Epithelial cell of umbilical artery (primary cell): Measurements from ENCODE around the gene RAD23A. TPM values are rescaled to one million over a fixed set of nuclear protein-coding genes. Genes with fewer than 3 reads are reported as not detected.

ENCODE experiments used
- total RNA-seq: library from RNA; depleted of rRNA; stranded (reverse); fragments of >200 nt; gene quantifications from 2 replicates; pipeline ENCODE4 v1.2.3, GENCODE V29; 2014

Gene RAD23A
- 50.0 and 66.1 TPM in 2 replicates for total RNA-seq

DNA sequence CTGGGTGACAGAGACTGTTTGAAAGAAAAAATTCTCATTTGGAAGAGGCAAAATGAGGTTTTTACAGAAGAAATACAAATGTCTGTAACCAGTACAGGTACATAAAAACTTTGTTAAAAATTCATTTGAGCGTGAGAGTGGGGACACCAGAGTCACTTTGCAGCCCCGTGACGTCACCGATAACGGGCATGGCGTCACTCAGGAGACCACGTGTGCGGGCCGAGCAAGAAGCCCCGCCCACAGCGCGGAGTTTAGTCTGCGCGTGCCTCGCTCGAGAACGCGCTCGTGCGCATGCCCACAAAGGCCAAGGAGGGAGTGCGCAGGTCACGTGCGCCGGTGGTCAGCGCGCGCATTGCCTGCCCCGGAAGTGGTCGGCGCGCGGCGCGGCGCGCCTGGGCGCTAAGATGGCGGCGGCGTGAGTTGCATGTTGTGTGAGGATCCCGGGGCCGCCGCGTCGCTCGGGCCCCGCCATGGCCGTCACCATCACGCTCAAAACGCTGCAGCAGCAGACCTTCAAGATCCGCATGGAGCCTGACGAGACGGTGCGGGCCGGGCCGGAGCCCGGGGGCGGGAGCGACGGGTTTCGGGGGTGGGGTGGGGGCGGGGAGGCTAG, at the start of gene RAD23A:
Gene RAD23A, plus strand, starts transcription at position 384 of the 613 bp plus-strand sequence. Its CDS starts 87 bp downstream, at position 471.

DNA sequence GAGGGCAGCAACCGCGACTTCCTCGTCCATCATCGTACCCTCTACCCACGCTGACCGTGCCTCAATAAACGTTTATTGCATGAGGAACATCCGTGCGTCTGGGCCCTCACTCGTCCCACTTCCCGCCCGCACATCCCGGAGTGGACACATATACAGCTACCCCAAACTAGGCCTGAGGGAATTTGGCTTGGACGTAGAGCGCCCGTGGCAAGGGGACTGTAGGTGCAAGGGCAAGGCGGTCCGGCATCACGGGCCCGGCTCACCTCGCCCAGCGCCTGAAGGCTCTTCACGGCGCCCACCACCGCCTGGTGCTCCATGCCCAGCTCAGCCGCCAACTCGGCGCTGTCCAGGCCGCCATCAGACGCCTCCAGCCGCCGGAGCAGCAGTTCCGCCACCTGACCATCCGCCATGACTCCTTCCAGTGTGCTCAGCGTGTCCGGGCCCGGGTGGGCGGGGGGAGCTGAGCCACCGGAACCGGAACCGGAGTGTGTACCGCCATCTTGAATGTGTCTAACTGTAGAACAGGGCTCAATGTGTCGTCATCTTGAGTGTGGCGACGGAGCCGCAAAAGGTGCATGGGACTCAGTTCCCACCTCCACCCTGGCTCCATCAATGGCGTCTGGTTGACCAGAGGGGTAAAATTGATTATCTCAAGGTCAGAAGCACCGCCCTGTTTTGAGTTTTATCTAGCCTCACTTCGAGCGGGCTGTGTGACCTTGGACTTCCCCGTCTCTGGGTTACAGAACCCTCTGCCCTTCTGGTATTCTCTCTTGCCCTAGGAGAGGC, 12.2 kb upstream of the RAD23A start, which contains the start of gene FARSA:
Gene FARSA, minus strand, starts transcription at position 425 of the 786 bp plus-strand sequence. Its CDS starts 15 bp downstream, at position 410.

DNA sequence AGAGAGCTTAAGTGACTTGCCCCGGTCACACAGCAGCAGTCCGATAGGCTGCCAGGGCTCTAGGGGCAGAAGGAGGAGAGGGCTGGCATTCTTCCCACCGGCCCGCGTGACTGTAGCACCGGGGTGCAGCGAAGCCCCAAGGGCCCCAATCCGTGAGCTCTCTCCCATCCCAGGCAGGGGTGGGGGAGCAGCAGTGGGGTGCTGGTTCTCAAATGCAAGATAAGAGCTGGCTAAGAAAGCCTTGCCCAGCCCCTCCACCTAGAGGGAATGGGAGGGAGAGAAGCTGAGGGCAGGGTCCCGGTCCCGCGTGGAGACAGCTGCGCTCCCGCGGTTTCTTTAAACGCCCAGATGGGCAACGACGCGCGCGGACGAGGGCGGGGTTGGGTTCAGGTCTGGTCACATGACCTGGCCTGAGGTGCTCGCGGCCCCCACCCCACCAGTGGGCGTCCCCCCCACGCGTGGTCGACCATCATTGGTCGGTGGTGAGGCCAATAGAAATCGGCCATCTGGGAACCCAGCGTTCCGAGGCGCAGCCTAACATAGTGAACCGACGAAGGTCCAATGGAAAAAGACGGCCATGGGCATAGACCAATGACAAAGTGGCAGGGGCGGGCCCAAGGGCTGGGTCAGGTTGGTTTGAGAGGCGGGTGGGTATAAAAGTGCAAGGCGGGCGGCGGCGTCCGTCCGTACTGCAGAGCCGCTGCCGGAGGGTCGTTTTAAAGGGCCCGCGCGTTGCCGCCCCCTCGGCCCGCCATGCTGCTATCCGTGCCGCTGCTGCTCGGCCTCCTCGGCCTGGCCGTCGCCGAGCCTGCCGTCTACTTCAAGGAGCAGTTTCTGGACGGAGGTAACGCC, 7.5 kb upstream of the RAD23A start, which contains the start of gene CALR:
Gene CALR, plus strand, starts transcription at position 683 of the 852 bp plus-strand sequence. Its CDS starts 71 bp downstream, at position 754.

DNA sequence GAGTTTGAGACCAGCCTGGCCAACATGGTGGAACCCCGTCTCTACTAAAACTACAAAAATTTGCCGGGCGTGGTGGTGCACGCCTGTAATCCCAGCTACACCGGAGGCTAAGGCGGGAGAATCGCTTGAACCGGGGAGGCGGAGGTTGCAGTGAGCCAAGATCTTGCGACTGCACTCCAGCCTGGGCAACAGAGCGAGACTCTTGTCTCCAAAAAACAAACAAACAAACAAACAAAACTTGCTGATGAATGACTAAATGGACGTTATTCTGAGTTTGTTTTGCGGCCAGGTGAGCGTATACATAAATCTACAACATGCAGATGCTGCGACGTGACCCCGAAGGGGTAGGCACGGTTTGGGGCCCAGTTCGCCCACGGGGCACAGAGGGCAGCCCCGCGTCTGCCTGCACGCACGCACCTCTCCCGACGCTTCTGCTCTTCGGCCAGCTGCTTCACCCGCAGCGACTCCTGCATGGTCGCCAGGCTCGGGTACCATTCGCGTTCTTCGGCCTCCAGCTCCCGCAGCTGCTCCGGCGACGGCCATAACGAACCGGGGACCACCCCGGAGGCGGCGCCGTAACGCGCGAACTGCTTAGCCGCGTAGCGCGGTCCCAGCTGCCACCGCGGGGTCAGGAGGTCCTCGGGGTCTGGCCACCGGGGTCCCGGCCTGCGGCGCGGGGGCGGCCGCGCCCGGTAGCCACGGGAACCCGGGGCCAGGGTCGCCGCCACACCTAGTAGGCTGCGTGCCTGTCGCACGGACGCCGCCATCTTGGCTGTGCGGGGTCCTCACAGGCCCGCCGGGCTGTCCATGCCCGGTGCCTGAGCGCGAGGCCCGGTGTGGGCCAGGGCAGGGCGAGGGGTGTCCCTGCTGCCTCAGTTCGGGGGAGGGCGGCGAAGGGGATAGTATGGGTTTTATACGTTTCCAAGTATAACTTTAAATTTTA, 11.1 kb downstream of the RAD23A start, which contains the start of gene GADD45GIP1:
Gene GADD45GIP1, minus strand, starts transcription at position 778 of the 943 bp plus-strand sequence. Its CDS starts 11 bp downstream, at position 767.

GRCh38 chr19:12969292-12969988, 23.8 kb downstream of the RAD23A start, which contains the start of gene DAND5:
Gene DAND5 (plus strand): TSS chr19:12969576. CDS start chr19:12969661, 85 bp downstream.

DNA sequence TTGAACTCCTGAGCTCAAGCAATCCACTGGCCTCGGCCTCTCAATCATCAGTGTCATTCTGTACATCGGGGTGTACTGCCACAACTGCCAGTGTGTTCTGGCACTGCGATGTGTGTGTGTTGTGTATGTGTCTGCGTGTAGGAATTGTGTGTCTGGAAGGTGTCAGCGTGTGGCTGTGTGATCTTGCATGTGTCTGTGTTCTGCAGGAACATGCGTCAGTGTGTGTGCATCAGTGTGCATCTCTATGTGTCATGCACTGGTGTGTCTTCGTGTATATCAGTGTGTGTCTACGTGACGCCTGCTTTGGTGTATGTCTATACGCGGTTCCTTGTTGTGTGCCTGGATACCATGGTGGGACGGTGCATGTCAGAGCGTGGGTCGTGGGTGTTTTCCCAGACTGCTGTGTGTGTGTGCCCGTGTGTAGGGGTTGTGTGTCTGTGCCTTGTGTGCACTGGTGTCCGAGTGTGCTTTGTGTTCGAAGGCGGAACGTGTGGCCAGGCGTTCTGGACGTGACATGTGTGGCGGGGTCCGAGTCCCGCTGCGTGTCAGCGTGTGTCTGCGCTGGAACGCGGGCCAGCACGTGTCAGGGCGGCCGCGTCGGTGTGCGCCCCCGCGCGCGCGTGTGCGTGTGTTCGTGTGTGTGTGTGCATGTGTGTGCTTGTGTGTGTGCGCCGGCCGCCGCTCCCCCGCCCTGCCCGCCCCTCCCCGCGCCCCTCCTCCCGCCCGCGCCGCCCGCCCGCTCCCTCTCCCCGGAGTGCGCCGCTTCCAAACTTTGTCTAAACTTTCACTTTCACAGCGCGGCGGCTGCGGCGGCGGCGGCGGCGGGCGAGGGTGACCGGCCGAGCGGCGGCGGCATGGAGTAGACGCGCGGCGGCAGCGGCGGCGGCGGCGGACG, 49.3 kb downstream of the RAD23A start, which contains the start of gene NFIX:
Gene NFIX, plus strand, starts transcription at position 775 of the 895 bp plus-strand sequence. CDS start 363 bp downstream, outside the sequence.

Other genes starting within 250 kb of the RAD23A start
- 7.0 and 14.6 TPM in 2 replicates for gene FBXW9, start 249.2 kb upstream of the RAD23A start, total RNA-seq
- gene TNPO2, start 221.9 kb upstream of the RAD23A start, total RNA-seq = 17.2 and 23.4 TPM in 2 replicates
- gene TRIR, start 211.2 kb upstream of the RAD23A start, total RNA-seq = 143 and 162 TPM in 2 replicates
- 89.0 and 108 TPM in 2 replicates for gene GET3, start 208.4 kb upstream of the RAD23A start, total RNA-seq
- gene BEST2, start 194.1 kb upstream of the RAD23A start, total RNA-seq = not detected in 2 replicates
- 7.1 and 8.5 TPM in 2 replicates for gene HOOK2, start 170.3 kb upstream of the RAD23A start, total RNA-seq
- gene JUNB, start 154.4 kb upstream of the RAD23A start, total RNA-seq = 48.3 and 73.4 TPM in 2 replicates
- 258 and 276 TPM in 2 replicates for gene PRDX2, start 144.1 kb upstream of the RAD23A start, total RNA-seq
- not detected in 2 replicates for gene THSD8, start 143.8 kb upstream of the RAD23A start, total RNA-seq
- 35.4 and 36.8 TPM in 2 replicates for gene RNASEH2A, start 139.3 kb upstream of the RAD23A start, total RNA-seq
- gene RTBDN, start 111.3 kb upstream of the RAD23A start, total RNA-seq = not detected in 2 replicates
- gene MAST1, start 107.3 kb upstream of the RAD23A start, total RNA-seq = under 0.01 and 0.65 TPM in 2 replicates
- 15.6 and 21.4 TPM in 2 replicates for gene DNASE2, start 64.4 kb upstream of the RAD23A start, total RNA-seq
- under 0.01 TPM in 1 of 2 replicates, not detected in the other for gene KLF1, start 58.7 kb upstream of the RAD23A start, total RNA-seq
- gene GCDH, start 54.7 kb upstream of the RAD23A start, total RNA-seq = 48.1 and 50.6 TPM in 2 replicates
- gene SYCE2, start 26.6 kb upstream of the RAD23A start, total RNA-seq = 0.30 and 0.32 TPM in 2 replicates
- gene FARSA, start 12.2 kb upstream of the RAD23A start, total RNA-seq = 60.1 and 63.2 TPM in 2 replicates
- gene CALR, start 7.3 kb upstream of the RAD23A start, total RNA-seq = 1,595 and 1,926 TPM in 2 replicates
- gene GADD45GIP1, start 11.4 kb downstream of the RAD23A start, total RNA-seq = 34.7 and 39.3 TPM in 2 replicates
- gene DAND5, start 23.7 kb downstream of the RAD23A start, total RNA-seq = not detected in 2 replicates
- gene NFIX, start 49.6 kb downstream of the RAD23A start, total RNA-seq = 5.5 and 13.1 TPM in 2 replicates
- 99.7 and 105 TPM in 2 replicates for gene LYL1, start 157.0 kb downstream of the RAD23A start, total RNA-seq
- gene TRMT1, start 170.9 kb downstream of the RAD23A start, total RNA-seq = 40.6 and 44.5 TPM in 2 replicates
- gene NACC1, start 172.4 kb downstream of the RAD23A start, total RNA-seq = 35.4 and 36.2 TPM in 2 replicates
- gene STX10, start 204.5 kb downstream of the RAD23A start, total RNA-seq = 86.3 and 95.8 TPM in 2 replicates
- 27.7 and 40.0 TPM in 2 replicates for gene IER2, start 204.5 kb downstream of the RAD23A start, total RNA-seq